MM.1S (cell line): Measurements from ENCODE around the gene GCGR.

ENCODE experiments used
- DNase-seq: peaks from one replicate; pipeline ENCODE4 v3.0.0-alpha.2; 2015
- H2AFZ ChIP-seq: fragments of 300-600 bp; sonication (generic); 2 replicates; pipeline ENCODE4 v1.6.0; 2016; ENCODE audit warnings: antibody characterized with exemption, low read length
- H3F3A ChIP-seq: fragments of 300-600 bp; sonication (generic); 2 replicates; pipeline ENCODE4 v1.6.1; 2016; ENCODE audit warnings: mild to moderate bottlenecking, antibody characterized with exemption, low read length, moderate library complexity, mixed read lengths; ENCODE audit not compliant: insufficient read depth
- H3K27ac ChIP-seq: fragments of 300-600 bp; sonication (generic); 2 replicates; pipeline ENCODE4 v1.5.1; 2016; ENCODE audit warnings: mild to moderate bottlenecking, low read length
- H3K27me3 ChIP-seq: fragments of 300-600 bp; sonication (generic); replicated peaks from 2 replicates; pipeline ENCODE4 v1.6.0; 2016; ENCODE audit warnings: low read length; ENCODE audit not compliant: insufficient read depth
- H3K36me3 ChIP-seq: fragments of 300-600 bp; sonication (generic); replicated peaks from 2 replicates; pipeline ENCODE4 v1.6.1; 2016; ENCODE audit warnings: mild to moderate bottlenecking, low read length, mixed read lengths; ENCODE audit not compliant: insufficient read depth
- H3K4me1 ChIP-seq: fragments of 300-600 bp; sonication (generic); 2 replicates; pipeline ENCODE4 v1.6.1; 2016; ENCODE audit warnings: low read length, mixed read lengths
- H3K4me2 ChIP-seq: fragments of 300-600 bp; sonication (generic); 2 replicates; pipeline ENCODE4 v1.6.0; 2016; ENCODE audit warnings: low read depth, low read length
- H3K4me3 ChIP-seq: fragments of 300-600 bp; sonication (generic); 2 replicates; pipeline ENCODE4 v1.5.1; 2016; ENCODE audit warnings: low read length, mixed read lengths
- H3K79me2 ChIP-seq: fragments of 300-600 bp; sonication (generic); 2 replicates; pipeline ENCODE4 v1.6.1; 2016; ENCODE audit warnings: mixed run types, low read length, mixed read lengths
- H3K9ac ChIP-seq: fragments of 300-600 bp; sonication (generic); 2 replicates; pipeline ENCODE4 v1.6.1; 2016; ENCODE audit warnings: low read length, mixed read lengths
- H3K9me2 ChIP-seq: fragments of 300-600 bp; sonication (generic); replicated peaks from 2 replicates; pipeline ENCODE4 v1.6.1; 2016; ENCODE audit warnings: mild to moderate bottlenecking, low read length, mixed read lengths; ENCODE audit not compliant: insufficient read depth
- H3K9me3 ChIP-seq: fragments of 300-600 bp; sonication (generic); replicated peaks from 2 replicates; pipeline ENCODE4 v1.6.1; 2016; ENCODE audit warnings: mild to moderate bottlenecking, low read length, mixed read lengths; ENCODE audit not compliant: insufficient read depth
- H4K20me1 ChIP-seq: fragments of 300-600 bp; sonication (generic); 2 replicates; pipeline ENCODE4 v1.6.1; 2016; ENCODE audit warnings: mild to moderate bottlenecking, low read length, moderate library complexity, mixed read lengths; ENCODE audit not compliant: insufficient read depth
- EZH2 ChIP-seq: fragments of 300-600 bp; sonication (generic); optimal IDR thresholded peaks from 2 replicates; pipeline ENCODE3; 2017; ENCODE audit warnings: low read depth, mild to moderate bottlenecking, antibody characterized with exemption, low read length, mixed read lengths
- EZH2phosphoT487 ChIP-seq: fragments of 300-600 bp; sonication (generic); IDR thresholded peaks from 2 replicates; pipeline ENCODE4 v1.6.1; 2018; ENCODE audit warnings: antibody characterized with exemption, low read length
- TF ChIP-seq, protein P1 (sequence below): fragments of 300-600 bp; sonication (generic); IDR thresholded peaks from 2 replicates; pipeline ENCODE4 v1.5.1; 2016; ENCODE audit warnings: antibody characterized with exemption, low read length, mixed read lengths

GCGR gene

GRCh38 chr17:81813371-81813684 is 9.4 kb downstream of the GCGR start:
- Histone ChIP-seq H3K4me1 (peaks cover 8% of the 10 kb centered on the region), H3K9me2 (no peaks in the 10 kb centered on the region), H3K4me3 (no peak overlapping the region), H3K4me2 (no peak overlapping the region), H3F3A (peaks cover 3% of the 10 kb centered on the region; the same call in 1 of the 2 replicates), H2AFZ (no peak overlapping the region), H4K20me1 (no peaks in the 10 kb centered on the region), H3K9ac (no peak overlapping the region), H3K9me3 (no peaks in the 10 kb centered on the region), H3K36me3 (no peaks in the 10 kb centered on the region), H3K27ac (no peak overlapping the region), H3K79me2 (no peaks in the 10 kb centered on the region), H3K27me3 (peaks cover 76% of the 10 kb centered on the region)
- DNase-seq, result no peak
- no peak for TF ChIP-seq EZH2
- TF ChIP-seq, protein P1, sequence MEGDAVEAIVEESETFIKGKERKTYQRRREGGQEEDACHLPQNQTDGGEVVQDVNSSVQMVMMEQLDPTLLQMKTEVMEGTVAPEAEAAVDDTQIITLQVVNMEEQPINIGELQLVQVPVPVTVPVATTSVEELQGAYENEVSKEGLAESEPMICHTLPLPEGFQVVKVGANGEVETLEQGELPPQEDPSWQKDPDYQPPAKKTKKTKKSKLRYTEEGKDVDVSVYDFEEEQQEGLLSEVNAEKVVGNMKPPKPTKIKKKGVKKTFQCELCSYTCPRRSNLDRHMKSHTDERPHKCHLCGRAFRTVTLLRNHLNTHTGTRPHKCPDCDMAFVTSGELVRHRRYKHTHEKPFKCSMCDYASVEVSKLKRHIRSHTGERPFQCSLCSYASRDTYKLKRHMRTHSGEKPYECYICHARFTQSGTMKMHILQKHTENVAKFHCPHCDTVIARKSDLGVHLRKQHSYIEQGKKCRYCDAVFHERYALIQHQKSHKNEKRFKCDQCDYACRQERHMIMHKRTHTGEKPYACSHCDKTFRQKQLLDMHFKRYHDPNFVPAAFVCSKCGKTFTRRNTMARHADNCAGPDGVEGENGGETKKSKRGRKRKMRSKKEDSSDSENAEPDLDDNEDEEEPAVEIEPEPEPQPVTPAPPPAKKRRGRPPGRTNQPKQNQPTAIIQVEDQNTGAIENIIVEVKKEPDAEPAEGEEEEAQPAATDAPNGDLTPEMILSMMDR, result no peak
- no peak for TF ChIP-seq EZH2phosphoT487

GRCh38 chr17:81813861-81814683 is 10.1 kb downstream of the GCGR start:
- no peaks in the 10 kb centered on the region for H3K9me3 ChIP-seq
- peaks cover 3% of the 10 kb centered on the region; the same call in 1 of the 2 replicates for H3F3A ChIP-seq
- no peaks in the 10 kb centered on the region for H4K20me1 ChIP-seq
- peaks cover 71% of the 10 kb centered on the region for H3K27me3 ChIP-seq
- H3K4me2 ChIP-seq, result no peak overlapping the region
- H3K9ac ChIP-seq, result no peak overlapping the region
- H3K79me2 ChIP-seq, result no peaks in the 10 kb centered on the region
- H3K9me2 ChIP-seq, result no peaks in the 10 kb centered on the region
- no peak overlapping the region for H2AFZ ChIP-seq
- H3K4me1 ChIP-seq, result peaks cover 8% of the 10 kb centered on the region
- DNase-seq, result no peak
- H3K4me3 ChIP-seq, result no peak overlapping the region
- TF ChIP-seq EZH2 (no peak), EZH2phosphoT487 (no peak)
- TF ChIP-seq, protein P1, result no peak
- no peak overlapping the region for H3K27ac ChIP-seq
- H3K36me3 ChIP-seq, result no peaks in the 10 kb centered on the region

DNA sequence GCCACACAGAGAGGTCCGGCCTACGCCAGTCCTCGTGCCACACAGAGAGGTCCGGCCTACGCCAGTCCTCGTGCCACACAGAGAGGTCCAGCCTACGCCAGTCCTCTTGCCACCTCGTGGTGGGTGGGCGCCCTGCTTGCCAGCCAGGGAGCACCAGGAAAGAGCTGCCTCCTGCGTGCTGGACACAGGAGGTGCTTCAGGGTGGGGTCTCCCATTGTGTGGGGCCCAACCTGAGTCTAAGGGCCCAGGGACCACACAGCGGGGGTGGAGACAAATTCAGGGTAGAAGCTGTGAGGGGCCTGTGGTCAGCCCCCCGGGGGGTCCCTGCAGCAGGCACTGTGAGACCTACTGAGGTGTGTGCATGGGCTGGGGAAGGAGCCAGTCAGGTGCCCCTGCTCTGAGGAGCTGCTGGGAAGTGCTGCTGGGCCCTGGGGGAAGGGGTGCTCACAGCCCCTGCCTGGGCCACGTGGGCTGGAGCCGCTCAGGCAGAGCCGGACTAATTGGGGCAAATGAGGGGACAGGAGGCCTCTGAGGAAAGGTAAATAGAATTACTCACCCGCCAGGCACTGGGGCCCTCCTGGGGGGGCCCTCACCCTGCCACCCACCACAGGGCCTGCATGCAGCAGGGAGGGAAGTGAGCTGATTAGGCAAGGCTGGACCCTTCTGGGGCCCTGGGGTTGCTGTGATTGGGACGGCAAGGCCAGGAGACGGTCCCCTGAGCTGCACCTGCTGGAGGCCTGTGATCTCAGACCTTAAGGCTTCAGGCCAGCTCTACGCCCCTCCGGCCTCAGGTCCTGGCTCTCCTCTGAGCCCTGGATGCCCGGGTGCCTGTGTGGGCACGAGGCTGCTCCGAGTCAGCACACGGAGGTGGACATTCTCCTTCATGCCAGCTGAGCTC is 11.0 kb downstream of the GCGR start:
- TF ChIP-seq, protein P1, result no peak
- TF ChIP-seq EZH2phosphoT487 (no peak), EZH2 (no peak)
- H3K4me1 ChIP-seq, result peaks cover 8% of the 10 kb centered on the region
- H3K27me3 ChIP-seq, result peaks cover 62% of the 10 kb centered on the region
- peak overlapping the region; percentile 76 for H2AFZ ChIP-seq
- H4K20me1 ChIP-seq, result no peaks in the 10 kb centered on the region
- no peak overlapping the region; the same call in 1 of the 2 replicates for H3K9ac ChIP-seq
- no peak overlapping the region for H3K4me3 ChIP-seq
- H3K79me2 ChIP-seq, result no peaks in the 10 kb centered on the region
- no peaks in the 10 kb centered on the region for H3K9me3 ChIP-seq
- H3K27ac ChIP-seq, result no peak overlapping the region
- DNase-seq, result no peak
- peaks cover 3% of the 10 kb centered on the region; the same call in 1 of the 2 replicates for H3F3A ChIP-seq
- H3K4me2 ChIP-seq, result peak overlapping the region; percentile 61
- no peaks in the 10 kb centered on the region for H3K9me2 ChIP-seq
- no peaks in the 10 kb centered on the region for H3K36me3 ChIP-seq
